GM21825 (cell line): Measurements from ENCODE around the gene POLR2J2.
"Not testable (repeated sequence)": the region's sequence is repeated elsewhere in the genome, so short reads cannot be mapped to it uniquely, and the experiment has no call there.

ENCODE experiments used
- ATAC-seq: cut with Tn5 transposase; IDR thresholded peaks from one replicate; pipeline ENCODE4 v1.9.1; 2021; ENCODE audit warnings: mild to moderate bottlenecking, moderate library complexity; ENCODE audit not compliant: unreplicated experiment

POLR2J2 gene

DNA sequence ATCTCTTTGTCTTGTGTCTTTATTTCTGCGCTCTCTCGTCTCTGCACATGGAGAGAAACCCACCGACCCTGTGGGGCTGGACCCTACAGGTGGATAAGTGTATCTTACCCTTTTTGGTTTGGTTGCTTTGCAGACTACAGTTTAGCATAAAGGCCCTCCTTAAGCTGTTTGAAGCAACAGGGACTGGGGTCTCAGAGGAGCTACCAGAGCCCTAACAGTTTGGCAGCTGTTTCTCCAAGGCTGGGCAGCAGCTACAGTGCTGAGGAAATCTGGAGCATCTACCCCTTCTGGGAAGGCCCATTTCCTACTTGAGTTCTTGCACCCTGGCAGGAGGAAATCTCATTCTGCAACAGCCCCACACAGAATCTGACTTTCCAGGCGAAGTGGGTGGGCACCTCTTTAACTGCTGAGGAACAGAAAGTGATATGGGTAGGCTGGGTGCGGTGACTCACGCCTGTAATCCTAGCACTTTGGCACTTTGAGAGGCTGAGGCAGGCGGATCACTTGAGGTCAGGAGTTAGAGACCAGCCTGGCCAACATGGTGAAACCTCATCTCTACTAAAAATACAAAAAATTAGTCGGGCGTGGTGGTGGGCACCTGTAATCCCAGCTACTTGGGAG is 2.1 kb upstream of the POLR2J2 start:
- not testable (repeated sequence) for ATAC-seq

DNA sequence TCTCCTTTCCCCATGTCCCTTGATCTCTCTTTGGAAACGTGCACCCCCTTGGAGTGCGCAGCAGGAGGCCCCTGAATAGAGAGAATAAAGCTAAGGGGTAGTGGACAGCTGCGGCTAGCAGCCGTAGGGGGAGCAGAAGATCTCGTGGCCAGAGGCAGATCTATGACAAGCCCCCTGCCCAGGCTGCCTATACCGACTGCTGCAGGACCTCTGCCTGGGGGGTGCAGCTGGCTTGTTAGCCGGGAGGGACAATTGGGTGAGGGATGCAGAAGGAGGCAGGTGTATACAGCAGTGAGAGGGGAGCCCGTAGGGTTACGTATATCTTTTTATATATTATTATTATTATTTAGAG is 469 bp upstream of the POLR2J2 start:
- peak; percentile 27 for ATAC-seq

DNA sequence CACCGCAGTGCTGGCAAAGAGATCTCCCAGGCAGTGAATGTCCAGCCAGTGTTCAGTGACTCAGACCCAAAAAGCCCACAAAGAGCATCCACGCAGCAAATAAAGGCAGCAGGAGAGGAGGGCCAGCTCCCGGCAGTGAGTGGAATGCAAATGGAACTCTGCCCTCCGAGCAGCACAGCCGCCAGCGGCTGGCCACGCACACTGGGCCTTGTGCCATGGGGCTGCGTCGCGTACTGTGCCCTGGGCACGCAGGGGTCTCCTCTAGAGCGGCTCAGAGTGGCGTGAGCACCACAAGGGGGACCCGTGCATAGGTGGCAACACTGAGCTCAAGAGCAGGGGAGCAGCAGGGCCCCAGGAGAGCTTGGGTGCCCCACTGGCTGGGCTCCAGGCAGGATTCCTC is 3.9 kb downstream of the POLR2J2 start:
- ATAC-seq = not testable (repeated sequence)

DNA sequence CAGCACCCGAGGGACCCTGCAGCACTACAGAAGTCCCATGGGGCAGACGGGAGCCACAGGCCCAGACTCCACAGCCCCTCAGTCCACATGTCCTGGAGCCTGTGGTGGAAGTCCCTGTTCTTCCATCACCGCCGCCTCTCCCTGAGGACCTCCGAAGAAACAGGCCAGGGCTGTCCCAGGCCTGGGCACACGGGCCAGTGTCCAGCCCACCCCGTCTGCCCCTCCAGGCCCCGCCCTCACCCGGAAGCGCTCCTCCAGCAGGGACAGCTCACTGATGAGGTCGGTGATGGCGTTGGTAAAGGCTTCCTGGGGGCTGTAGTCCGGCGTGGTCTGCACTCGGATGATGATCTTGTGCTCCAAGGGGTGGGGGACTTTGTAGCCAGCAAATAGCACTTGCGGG is 4.6 kb downstream of the POLR2J2 start:
- not testable (repeated sequence) for ATAC-seq

DNA sequence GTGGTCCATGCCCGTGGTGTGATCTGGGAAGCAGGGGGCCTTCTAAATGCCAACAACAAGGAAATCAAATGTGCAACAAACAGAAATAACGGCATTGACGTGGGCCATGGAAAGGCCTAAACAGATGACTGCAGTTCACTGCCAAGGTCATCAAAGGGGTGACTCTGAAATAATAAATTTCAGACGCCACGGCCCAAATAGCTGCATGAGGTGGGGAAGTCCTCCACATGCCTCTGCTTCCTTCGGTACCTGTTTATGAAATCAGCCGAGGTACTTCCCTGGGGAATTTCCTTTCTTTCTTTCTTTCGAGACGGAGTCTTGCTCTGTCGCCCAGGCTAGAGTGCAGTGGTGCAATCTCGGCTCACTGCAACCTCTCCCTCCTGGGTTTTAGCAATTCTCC is 6.7 kb downstream of the POLR2J2 start:
- ATAC-seq = not testable (repeated sequence)

DNA sequence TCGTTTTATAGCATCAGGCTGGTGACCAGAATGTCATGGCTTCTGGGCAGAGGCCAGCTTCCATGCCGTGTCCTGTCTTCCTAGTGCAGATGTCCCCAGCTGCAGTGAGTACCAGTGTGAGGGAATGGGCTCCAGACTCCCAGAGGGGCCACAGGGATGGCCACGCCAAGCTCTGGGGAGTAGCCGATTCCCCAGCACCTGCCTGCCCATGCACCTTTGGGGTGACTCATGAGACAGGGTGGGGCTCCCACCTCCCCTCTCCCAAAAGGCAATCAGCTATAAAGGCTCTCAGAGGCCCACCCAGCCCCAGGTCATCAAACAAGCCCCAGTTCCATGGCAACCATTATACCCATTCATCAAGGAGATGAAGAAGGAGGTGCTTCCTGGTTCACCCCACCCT is 21.5 kb downstream of the POLR2J2 start, which contains the start of gene SPDYE2B:
SPDYE2B (plus strand) TSS at position 396 of the 400 bp plus-strand sequence. CDS start 2,030 bp downstream, outside the sequence.
- not testable (repeated sequence) for ATAC-seq

DNA sequence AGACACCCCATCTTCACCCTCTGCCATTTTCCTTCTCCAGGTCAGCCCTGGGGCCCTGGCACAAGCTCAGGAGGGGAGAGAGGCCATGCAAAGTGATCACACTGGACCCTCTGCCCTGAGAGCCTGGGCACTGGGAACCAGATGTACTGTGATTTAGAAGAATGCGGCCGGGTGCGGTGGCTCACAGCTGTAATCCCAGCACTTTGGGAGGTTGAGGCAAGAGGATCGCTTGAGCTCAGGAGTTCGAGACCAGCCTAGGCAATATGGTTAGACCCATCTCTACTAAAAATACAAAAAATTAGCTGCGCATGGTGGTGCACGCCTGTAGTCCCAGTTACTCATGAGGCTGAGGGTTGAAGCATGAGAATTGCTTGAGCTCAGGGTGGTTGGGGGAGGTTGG is 23.6 kb downstream of the POLR2J2 start:
- ATAC-seq = not testable (repeated sequence)

DNA sequence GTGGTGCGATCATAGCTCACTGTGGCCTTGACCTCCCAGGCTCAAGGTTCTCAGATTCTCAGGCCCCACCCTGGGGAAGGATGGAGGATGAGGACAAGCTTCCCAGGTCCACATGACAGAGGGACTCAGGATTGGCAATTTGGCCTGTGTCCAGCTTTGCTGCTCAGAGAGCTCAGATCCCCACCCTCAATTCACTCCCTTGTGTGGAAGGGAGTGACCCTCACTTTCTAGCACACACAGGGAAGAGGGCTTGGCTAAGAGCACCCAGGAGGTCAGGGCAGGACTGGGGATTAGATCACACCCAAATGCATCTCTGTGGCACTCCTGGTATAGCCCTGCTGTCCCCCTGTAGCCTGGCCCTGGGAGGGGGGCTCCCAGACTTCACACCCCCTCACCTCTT is 28.1 kb downstream of the POLR2J2 start:
- ATAC-seq = not testable (repeated sequence)

DNA sequence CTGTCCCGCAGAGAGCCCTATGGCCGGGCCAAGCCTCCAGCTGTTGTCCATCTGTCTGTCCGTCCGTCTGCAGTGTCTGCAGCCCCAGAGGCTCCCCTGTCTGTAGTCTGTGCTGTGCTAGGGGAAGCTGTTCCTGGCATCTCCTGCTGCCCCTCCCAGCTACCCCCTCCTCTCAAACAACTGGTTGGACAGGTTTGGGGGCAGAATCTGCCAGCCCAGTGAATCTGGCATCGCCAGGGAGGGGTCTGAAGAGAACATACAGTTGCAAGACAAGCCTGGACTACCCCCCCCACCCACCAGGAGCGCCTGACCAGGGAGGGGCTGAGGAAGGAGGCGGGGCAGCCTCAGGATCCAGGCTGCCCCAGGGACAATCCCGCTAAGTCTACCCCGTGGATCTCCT is 28.8 kb downstream of the POLR2J2 start, which contains the start of gene UPK3BL1:
UPK3BL1 (minus strand) TSS at position 101 of the 400 bp plus-strand sequence; CDS start at position 51, 50 bp downstream.
- not testable (repeated sequence) for ATAC-seq

DNA sequence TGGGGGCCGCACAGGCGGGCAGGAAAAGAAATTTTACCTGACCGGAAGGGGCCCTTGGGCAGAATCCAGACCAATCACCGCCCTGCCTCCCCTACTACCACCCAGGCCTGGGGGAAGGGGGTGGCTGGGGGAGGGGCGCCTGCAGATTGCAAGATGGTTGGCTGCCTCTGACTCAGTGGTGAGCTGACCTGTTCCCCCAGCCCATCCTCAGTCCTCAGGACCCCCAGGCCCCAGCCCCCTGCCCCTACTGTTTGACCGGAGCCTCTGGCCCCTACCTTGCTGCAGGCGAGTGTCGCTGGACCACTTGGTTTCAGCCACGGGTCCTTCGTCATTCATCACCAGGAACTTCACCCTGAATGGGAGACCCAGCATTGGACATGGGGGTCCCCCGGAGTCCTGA is 32.6 kb downstream of the POLR2J2 start:
- not testable (repeated sequence) for ATAC-seq

DNA sequence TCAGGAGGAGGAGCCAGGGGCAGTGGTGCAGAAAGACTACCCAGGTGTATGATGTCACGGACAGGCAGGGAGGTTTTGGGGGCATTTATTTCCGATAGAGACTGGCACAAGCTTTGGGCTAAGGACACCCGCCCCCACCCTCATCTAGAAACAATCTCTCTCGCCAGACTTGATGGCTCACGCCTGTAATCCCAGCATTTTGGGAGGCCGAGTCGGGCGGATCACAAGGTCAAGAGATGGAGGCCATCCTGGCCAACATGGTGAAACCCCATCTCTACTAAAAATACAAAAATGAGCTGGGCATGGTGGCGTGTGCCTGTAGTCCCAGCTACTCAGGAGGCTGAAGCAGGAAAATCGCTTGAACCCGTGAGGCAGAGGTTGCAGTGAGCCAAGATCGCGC is 34.5 kb downstream of the POLR2J2 start:
- ATAC-seq = not testable (repeated sequence)

DNA sequence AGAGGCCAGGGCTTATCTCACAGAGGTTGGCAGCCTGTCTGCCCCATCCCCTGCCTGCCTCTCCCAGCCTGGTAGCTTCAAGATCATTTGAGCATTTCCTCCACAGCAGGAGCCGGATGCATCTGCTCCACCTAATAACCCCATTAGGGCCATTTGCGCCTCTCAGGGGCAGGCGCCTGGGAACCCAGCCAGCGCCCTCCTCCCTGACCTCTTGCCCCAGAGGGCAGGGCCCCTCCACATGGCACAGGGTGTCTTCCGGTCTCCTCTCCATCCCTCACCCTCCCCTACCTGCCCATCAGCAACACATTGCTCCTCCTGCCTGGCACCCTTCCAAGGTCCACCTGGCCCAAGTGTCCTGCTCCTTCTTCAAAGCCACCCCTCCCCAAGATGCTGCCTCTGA is 36.1 kb downstream of the POLR2J2 start:
- ATAC-seq = not testable (repeated sequence)

DNA sequence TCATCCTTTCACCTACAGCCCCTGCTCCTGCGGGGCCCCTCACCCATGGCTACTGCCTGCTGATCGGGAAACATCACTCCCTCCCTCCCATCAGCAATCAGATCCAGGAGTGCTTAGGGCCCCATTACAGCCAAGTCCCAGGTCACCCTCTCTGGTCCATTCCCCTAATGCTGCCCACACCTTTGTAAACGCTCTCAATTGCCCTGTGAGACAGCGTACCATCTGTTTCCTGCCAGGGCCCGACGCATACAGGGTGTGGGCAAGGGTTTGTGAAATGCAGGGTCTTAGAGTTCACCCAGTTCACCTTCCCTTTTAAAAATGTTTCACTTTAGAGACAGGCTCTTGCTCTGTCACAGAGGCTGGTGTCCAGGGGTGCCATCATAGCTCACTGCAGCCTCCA is 37.2 kb downstream of the POLR2J2 start:
- ATAC-seq = not testable (repeated sequence)

DNA sequence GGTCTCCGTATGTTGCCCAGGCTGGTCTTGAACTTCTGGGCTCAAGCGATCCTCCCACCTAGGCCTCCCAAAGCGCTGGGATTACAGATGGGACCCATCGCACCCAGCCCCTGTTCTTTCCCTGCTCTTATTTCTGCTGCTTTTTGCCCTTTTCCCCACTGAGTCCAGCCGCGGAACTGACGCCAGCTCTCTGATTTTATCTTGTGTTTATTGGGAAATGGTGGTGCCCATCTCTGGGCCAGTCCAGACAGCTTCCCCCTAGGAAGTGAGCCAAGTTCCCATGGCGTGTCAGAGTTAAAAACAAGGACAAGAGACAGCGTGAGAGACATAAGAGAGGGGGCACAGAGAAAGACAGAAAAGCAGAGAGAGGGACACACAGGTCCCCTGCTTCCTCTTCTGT is 40.8 kb downstream of the POLR2J2 start:
- ATAC-seq = not testable (repeated sequence)

DNA sequence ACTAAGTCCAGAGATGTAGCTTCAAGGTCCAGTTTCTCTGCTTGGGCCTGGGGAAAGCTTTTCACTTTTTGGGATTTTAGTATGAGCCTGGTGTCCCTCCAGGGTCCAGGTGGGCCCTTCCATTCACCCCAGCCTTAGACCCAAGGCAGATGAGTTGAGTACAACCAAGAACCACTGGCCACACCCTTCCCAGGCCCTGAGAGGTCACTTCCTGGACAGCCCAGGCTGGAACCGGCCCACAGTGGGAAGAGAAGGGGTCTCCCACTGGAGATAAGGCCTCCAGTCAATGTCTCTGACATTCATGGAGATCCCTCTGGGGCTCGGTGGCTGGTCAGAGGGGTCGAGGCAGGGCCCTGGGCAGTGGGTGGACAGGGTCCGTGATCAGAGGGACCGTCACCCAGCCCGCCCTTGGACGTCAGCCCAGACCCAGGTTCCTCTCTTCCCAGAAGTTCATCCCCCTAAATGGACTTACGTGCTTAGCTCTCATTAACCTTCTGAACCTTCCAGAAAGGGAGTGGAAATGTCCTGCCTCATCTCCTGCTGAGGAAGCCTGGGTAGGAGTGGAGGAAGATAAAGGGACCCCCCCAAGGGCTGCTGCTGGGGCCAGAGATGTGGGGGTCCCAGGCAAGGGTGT is 44.1 kb downstream of the POLR2J2 start:
- ATAC-seq = not testable (repeated sequence)

DNA sequence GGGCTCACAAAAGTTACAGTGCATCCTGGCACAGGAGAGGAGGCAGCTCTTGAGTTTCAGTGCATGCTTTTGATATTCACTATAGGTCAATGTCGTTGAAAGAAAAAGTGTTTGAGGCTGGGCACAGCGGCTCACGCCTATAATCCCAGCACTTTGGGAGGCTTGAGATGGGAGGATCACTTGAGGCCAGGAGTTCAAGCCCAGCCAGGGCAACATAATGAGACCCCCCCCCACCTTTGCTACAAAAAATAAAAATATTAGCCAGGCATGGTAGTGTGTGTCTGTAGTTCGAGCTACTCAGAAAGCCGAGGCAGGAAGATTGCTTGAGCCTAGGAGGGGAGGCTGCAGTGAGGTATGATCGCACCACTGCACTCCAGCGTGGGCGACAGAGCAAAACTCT is 53.3 kb downstream of the POLR2J2 start:
- not testable (repeated sequence) for ATAC-seq

DNA sequence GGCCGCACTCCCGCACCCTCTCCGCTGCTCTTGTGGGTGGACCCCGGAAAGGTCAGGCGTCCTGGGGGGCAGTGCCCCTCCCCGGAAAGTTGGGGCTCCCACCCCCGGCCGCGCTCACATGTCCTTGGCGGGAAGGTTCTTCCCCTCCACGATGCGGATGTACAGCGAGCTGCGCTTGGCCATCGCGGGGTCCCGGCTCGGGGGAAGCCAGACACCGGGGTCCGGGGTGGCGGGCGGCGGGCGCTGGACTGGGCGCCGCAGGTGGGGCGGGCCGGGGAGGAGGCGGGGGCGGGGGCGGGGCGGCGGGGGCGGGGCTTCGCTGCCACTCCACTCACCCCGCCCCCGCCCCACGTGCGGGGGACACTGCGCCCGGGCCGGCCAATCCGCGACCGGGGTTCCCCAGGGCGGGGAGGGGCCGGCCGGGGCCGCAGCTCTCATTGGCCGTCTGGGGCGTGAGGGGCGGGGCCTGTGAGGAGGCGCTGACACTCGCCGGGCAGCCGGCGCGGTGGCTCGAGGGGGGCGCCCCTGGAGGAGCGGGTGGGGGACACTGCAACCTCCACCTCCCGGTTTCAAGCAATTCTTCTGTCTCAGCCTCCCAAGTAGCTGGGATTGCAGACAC is 54.8 kb downstream of the POLR2J2 start, which contains the start of gene RASA4:
RASA4 (minus strand) TSS at position 250 of the 619 bp plus-strand sequence; CDS start at position 183, 67 bp downstream.
- peak; percentile 58 for ATAC-seq
